LNCaP clone FGC (cell line): ENCODE results near the gene AADAC.
"Not testable (repeated sequence)": the region's sequence is repeated elsewhere in the genome, so short reads cannot be mapped to it uniquely, and the experiment has no call there.

Experiments used
- DNase-seq: peaks from one replicate; pipeline ENCODE4 v3.0.0-alpha.2; 2011; ENCODE audit warnings: low read depth
- H3K4me3 ChIP-seq: 2 replicates; pipeline ENCODE4 v1.5.1; 2011; ENCODE audit warnings: mild to moderate bottlenecking, low read depth, low read length, control low read depth
- TF ChIP-seq, protein P1 (sequence below): IDR thresholded peaks from 2 replicates; pipeline ENCODE4 v1.5.1; 2012; ENCODE audit warnings: mild to moderate bottlenecking; ENCODE audit not compliant: control insufficient read depth, insufficient read depth; ENCODE audit errors: extremely low read depth

The AADAC gene

DNA sequence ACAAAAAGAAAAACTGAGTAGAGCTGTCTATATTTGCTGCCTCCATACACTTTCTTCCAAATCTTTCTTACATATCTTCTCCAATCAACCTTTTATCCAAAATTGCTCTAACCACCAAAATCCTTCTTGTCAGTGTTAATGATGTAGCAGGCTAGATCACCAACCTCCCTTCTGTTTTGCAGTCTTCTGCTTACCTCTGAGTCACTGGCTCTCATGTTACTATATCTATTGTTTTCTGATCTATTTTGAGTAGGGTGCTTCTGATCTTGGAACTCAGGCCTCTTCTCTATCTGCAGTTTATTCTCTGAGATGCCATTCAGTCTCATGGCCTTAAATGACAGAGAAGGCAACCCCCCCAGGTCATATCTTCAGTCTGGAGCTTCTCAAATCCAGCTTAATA lies 26.3 kb upstream of the AADAC start:
- TF ChIP-seq, protein P1, sequence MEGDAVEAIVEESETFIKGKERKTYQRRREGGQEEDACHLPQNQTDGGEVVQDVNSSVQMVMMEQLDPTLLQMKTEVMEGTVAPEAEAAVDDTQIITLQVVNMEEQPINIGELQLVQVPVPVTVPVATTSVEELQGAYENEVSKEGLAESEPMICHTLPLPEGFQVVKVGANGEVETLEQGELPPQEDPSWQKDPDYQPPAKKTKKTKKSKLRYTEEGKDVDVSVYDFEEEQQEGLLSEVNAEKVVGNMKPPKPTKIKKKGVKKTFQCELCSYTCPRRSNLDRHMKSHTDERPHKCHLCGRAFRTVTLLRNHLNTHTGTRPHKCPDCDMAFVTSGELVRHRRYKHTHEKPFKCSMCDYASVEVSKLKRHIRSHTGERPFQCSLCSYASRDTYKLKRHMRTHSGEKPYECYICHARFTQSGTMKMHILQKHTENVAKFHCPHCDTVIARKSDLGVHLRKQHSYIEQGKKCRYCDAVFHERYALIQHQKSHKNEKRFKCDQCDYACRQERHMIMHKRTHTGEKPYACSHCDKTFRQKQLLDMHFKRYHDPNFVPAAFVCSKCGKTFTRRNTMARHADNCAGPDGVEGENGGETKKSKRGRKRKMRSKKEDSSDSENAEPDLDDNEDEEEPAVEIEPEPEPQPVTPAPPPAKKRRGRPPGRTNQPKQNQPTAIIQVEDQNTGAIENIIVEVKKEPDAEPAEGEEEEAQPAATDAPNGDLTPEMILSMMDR: no peak
- no peak overlapping the region for H3K4me3 ChIP-seq
- no peak for DNase-seq

DNA sequence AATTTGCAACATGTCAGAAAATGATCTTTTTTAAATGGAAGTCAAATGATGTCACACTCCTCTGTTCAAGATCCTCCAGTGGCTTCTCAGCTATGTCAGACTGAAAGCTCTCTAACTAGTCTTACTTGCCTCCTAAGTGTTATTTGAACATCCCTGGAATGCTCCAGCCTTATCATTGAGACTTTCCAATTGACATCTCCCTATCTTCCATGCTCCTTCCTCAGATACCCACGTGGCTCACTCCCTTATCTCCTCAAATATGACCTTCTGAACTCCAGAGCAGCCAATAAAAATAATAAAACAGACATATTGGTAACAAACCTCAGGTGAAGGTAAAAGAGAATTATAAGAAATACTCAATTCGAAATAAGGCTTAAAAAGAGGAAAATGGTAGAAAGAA lies 25.5 kb upstream of the AADAC start:
- no peak overlapping the region for H3K4me3 ChIP-seq
- TF ChIP-seq, protein P1: no peak
- DNase-seq: no peak

DNA sequence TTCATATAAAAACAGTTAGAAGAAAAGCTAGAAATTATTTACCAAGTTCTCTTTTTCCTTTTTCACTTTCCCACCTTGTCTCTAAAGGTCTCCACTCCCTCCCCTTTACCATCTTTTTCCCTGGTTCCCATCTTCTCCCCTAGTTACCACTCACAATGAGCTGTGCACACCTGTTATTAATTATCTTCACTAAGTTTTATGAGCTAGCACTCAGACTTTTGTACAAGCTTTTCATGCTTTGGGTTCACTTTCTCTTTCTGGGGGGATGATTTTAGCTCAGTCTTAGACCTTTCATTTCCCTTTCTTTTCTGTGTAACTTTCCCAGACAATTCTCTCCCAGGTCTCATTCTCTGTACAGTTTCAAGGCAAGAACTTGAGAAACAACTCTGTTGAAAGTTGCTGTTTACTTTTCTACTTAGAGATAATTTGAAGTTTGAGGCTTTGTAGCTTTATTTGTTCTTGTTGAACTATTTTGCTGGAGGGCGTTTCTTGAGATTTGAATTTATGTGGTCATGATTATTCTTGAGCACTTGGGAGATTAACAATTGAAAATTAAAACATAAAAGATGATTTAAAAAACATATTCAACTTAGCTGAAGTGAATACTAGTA lies 24.0 kb upstream of the AADAC start:
- H3K4me3 ChIP-seq: no peak overlapping the region
- DNase-seq: no peak
- TF ChIP-seq, protein P1: no peak

DNA sequence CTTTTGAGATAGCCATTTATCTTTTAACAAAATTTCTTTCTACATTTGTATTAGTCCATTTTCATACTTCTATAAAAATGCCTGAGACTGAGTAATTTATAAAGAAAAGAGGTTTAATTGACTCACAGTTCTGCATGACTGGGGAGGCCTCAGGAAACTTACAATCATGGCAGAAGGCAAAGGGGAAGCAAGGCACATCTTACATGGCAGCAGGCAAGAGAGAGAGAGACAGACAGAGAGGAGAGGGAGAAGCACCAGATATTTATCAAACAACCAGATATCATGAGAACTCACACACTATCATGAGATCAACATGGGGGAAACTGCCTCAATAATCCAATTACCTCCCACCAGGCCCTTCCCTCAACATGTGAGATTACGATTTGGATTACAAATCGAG lies 23.2 kb upstream of the AADAC start:
- not testable (repeated sequence) for DNase-seq, H3K4me3 ChIP-seq

DNA sequence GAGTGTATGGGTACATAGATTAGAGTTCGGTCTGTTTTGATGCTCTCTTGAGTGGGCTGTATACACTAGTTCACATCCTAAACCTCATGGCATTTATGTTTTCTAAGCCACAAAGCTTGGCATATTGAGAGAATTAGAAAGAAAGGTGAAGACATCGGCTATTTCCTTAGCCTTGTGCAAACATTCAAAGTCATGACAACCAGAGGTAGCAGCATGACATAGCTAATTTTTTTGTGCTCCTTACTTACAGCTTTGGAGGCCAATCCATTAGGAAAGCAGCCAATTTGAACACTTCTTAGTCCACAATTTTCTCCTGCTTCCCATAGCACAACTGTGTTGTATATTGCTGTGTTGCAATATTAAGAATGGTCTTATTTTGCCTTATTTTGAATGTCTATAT lies 21.5 kb upstream of the AADAC start:
- DNase-seq: no peak
- TF ChIP-seq, protein P1: no peak
- no peak overlapping the region for H3K4me3 ChIP-seq

DNA sequence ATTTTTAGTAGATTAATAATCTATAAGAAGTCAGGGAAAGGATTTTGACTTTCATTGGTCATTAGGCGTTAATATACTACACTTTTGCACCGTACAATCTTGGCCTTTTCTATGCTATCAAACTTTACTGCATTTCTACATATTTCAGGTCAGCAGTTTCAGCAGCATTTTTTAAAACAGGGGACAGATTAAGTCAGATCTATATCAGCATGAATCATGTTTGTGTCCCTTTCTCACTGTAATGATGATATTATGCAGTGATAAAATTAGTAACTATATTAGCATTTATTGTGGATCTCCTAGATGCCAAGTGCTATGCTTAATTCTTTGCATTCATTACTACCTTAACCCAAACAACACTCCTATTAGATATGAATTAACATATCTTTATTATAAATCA lies 20.3 kb upstream of the AADAC start:
- no peak for DNase-seq
- TF ChIP-seq, protein P1: no peak
- H3K4me3 ChIP-seq: no peak overlapping the region

DNA sequence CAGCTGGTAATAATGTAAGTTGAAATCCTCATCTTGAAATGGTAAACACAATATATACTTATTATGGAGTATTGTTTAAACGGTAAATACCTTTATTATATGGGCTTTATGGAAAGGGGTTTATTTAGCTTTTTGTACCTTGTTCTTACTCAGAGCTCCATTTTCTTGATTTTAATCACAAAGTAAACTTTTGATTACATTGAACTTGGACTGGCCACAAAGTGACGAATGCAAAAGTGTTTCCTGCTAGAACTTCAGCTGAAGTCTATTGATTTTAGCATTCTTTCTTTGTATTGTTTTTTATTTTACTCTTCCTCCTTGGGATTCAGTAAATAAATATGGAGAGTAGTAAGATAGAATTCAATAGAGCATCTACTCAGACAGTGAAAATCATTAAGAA lies 19.8 kb upstream of the AADAC start:
- no peak overlapping the region for H3K4me3 ChIP-seq
- TF ChIP-seq, protein P1: no peak
- DNase-seq: peak; percentile 51
